Neural progenitor cell (in vitro differentiated cells): Measurements from ENCODE around the gene WRAP73. TPM values are rescaled to one million over a fixed set of nuclear protein-coding genes. Genes with fewer than 3 reads are reported as not detected.

Source experiments
- DNase-seq: peaks from one replicate; pipeline ENCODE4 v3.0.0-alpha.2; 2016; ENCODE audit warnings: low spot score
- H2AFZ ChIP-seq: fragments of 200-600 bp; sonication (generic); replicated peaks from 2 replicates; pipeline ENCODE4 v1.6.1; 2016; ENCODE audit warnings: antibody characterized with exemption
- H3F3A ChIP-seq: fragments of 200-600 bp; sonication (generic); 2 replicates; pipeline ENCODE4 v1.6.1; 2016; ENCODE audit warnings: antibody characterized with exemption, low read depth
- H3K27ac ChIP-seq: fragments of 200-600 bp; sonication (generic); 2 replicates; pipeline ENCODE4 v1.5.1; 2016; ENCODE audit warnings: mild to moderate bottlenecking
- H3K27me3 ChIP-seq: fragments of 200-600 bp; sonication (generic); 2 replicates; pipeline ENCODE4 v1.6.1; 2016; ENCODE audit warnings: mild to moderate bottlenecking, moderate library complexity
- H3K36me3 ChIP-seq: fragments of 200-600 bp; sonication (generic); 2 replicates; pipeline ENCODE4 v1.5.1; 2016
- H3K4me1 ChIP-seq: fragments of 200-600 bp; sonication (generic); 2 replicates; pipeline ENCODE4 v1.6.1; 2016; ENCODE audit warnings: mixed run types
- H3K4me2 ChIP-seq: fragments of 200-600 bp; sonication (generic); 2 replicates; pipeline ENCODE4 v1.6.1; 2016
- H3K4me3 ChIP-seq: fragments of 200-600 bp; sonication (generic); 2 replicates; pipeline ENCODE4 v1.5.1; 2016
- H3K79me2 ChIP-seq: fragments of 200-600 bp; sonication (generic); 2 replicates; pipeline ENCODE4 v1.6.1; 2016; ENCODE audit warnings: low read depth
- H3K9ac ChIP-seq: fragments of 200-600 bp; sonication (generic); 2 replicates; pipeline ENCODE4 v1.6.1; 2016
- H3K9me3 ChIP-seq: fragments of 200-600 bp; sonication (generic); 2 replicates; pipeline ENCODE4 v1.5.1; 2016; ENCODE audit warnings: low read depth
- H4K20me1 ChIP-seq: fragments of 200-600 bp; sonication (generic); 2 replicates; pipeline ENCODE4 v1.6.1; 2016; ENCODE audit warnings: low read depth
- H3K27ac Mint-ChIP-seq: 3 replicates; pipeline ENCODE4 v1.8.0; 2021; ENCODE audit warnings: mixed read lengths
- H3K27me3 Mint-ChIP-seq: 2 replicates; pipeline ENCODE4 v1.8.0; 2022; ENCODE audit warnings: low read depth, mild to moderate bottlenecking, inconsistent platforms, moderate library complexity, mixed read lengths; ENCODE audit not compliant: insufficient read depth
- H3K36me3 Mint-ChIP-seq: 3 replicates; pipeline ENCODE4 v1.8.0; 2021; ENCODE audit warnings: mixed read lengths
- H3K4me1 Mint-ChIP-seq: 3 replicates; pipeline ENCODE4 v1.8.0; 2021; ENCODE audit warnings: mixed read lengths
- H3K4me3 Mint-ChIP-seq: 3 replicates; pipeline ENCODE4 v1.8.0; 2021; ENCODE audit warnings: mild to moderate bottlenecking, moderate library complexity, mixed read lengths
- H3K9me3 Mint-ChIP-seq: 3 replicates; pipeline ENCODE4 v1.8.0; 2020; ENCODE audit warnings: mixed read lengths
- EZH2 ChIP-seq: fragments of 200-600 bp; sonication (generic); IDR thresholded peaks from 2 replicates; pipeline ENCODE4 v1.6.1; 2017; ENCODE audit warnings: antibody characterized with exemption, mild to moderate bottlenecking, moderate library complexity
- EZH2phosphoT487 ChIP-seq: fragments of 200-600 bp; sonication (generic); IDR thresholded peaks from 2 replicates; pipeline ENCODE4 v1.6.1; 2017; ENCODE audit warnings: antibody characterized with exemption
- total RNA-seq: library from RNA; depleted of rRNA; stranded (reverse); fragments of >200 nt; gene quantifications from 2 replicates; pipeline ENCODE4 v1.2.3, GENCODE V29; 2015; ENCODE audit warnings: low replicate concordance
- TF ChIP-seq, protein P1 (sequence below): fragments of 200-600 bp; sonication (generic); IDR thresholded peaks from 2 replicates; pipeline ENCODE4 v1.5.1; 2017; ENCODE audit warnings: antibody characterized with exemption, mild to moderate bottlenecking

WRAP73 gene
- total RNA-seq, 1 donor from 2014 or later, result 12.0 TPM

DNA sequence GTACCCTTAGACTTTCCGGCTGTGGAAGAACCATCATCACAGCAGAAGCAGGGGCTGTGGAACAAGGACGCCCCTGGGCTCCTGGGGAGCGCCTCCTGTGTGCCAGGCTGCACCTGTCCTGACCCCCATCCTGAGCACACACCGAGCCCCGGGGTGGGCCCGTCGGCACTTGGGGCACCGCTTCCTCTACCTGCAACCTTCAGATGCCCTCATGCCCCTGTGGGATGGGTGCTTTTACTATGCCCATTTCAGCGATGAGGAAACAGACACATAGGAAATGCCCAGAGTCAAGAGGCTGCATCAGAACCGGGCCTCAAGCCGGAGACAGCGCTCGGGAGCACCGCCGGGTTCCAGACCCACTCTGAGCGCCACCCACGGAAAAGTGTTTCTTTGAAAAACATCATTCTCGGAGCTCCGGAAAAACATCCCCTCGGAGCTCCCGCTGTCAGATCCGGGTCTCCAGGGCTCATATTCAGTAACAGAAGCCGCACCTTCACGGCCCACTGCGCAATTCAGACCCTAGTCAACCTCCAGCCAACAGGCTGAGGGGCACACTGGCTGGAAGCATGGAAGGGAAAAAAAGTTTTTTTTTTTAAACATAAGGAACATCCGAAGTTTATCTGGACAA lies 17.1 kb downstream of the WRAP73 start:
- Histone ChIP-seq H3K9ac (no peak overlapping the region), H3K36me3 (no peaks in the 10 kb centered on the region), H4K20me1 (no peaks in the 10 kb centered on the region), H3K9me3 (no peaks in the 10 kb centered on the region), H3K4me3 (no peak overlapping the region), H3K27me3 (no peaks in the 10 kb centered on the region), H3K4me2 (no peak overlapping the region), H2AFZ (no peak overlapping the region), H3F3A (peaks cover 18% of the 10 kb centered on the region), H3K79me2 (no peaks in the 10 kb centered on the region), H3K27ac (no peak overlapping the region), H3K4me1 (peaks cover 11% of the 10 kb centered on the region)
- Mint-ChIP-seq H3K27ac (no peak overlapping the region), H3K9me3 (no peaks in the 10 kb centered on the region), H3K36me3 (peaks cover 13% of the 10 kb centered on the region), H3K4me3 (no peak overlapping the region), H3K27me3 (no peaks in the 10 kb centered on the region), H3K4me1 (no peaks in the 10 kb centered on the region)
- TF ChIP-seq, protein P1, sequence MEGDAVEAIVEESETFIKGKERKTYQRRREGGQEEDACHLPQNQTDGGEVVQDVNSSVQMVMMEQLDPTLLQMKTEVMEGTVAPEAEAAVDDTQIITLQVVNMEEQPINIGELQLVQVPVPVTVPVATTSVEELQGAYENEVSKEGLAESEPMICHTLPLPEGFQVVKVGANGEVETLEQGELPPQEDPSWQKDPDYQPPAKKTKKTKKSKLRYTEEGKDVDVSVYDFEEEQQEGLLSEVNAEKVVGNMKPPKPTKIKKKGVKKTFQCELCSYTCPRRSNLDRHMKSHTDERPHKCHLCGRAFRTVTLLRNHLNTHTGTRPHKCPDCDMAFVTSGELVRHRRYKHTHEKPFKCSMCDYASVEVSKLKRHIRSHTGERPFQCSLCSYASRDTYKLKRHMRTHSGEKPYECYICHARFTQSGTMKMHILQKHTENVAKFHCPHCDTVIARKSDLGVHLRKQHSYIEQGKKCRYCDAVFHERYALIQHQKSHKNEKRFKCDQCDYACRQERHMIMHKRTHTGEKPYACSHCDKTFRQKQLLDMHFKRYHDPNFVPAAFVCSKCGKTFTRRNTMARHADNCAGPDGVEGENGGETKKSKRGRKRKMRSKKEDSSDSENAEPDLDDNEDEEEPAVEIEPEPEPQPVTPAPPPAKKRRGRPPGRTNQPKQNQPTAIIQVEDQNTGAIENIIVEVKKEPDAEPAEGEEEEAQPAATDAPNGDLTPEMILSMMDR, result no peak
- TF ChIP-seq EZH2phosphoT487 (no peak), EZH2 (no peak)
- DNase-seq, result no peak

- H3K36me3 ChIP-seq, result no peaks in the 10 kb centered on the region
- Mint-ChIP-seq H3K27me3 (no peaks in the 10 kb centered on the region), H3K4me3 (no peak overlapping the region), H3K4me1 (no peaks in the 10 kb centered on the region), H3K9me3 (no peaks in the 10 kb centered on the region), H3K27ac (no peak overlapping the region), H3K36me3 (peaks cover 13% of the 10 kb centered on the region)
- no peaks in the 10 kb centered on the region for H3K79me2 ChIP-seq
- no peaks in the 10 kb centered on the region for H4K20me1 ChIP-seq
- H3K27ac ChIP-seq, result no peak overlapping the region
- peaks cover 11% of the 10 kb centered on the region for H3K4me1 ChIP-seq
- H3K27me3 ChIP-seq, result no peaks in the 10 kb centered on the region
- H2AFZ ChIP-seq, result no peak overlapping the region
- H3K4me3 ChIP-seq, result no peak overlapping the region
- H3K4me2 ChIP-seq, result peak overlapping the region; percentile 61
- H3K9me3 ChIP-seq, result no peaks in the 10 kb centered on the region
- TF ChIP-seq EZH2, result no peak
- no peak for TF ChIP-seq EZH2phosphoT487
- TF ChIP-seq, protein P1, result no peak
- H3F3A ChIP-seq, result peaks cover 18% of the 10 kb centered on the region
- peak overlapping the region; percentile 30 for H3K9ac ChIP-seq
- DNase-seq, result no peak
These were observed 17.6 kb downstream of the WRAP73 start for GRCh38 chr1:3632298-3632697.

DNA sequence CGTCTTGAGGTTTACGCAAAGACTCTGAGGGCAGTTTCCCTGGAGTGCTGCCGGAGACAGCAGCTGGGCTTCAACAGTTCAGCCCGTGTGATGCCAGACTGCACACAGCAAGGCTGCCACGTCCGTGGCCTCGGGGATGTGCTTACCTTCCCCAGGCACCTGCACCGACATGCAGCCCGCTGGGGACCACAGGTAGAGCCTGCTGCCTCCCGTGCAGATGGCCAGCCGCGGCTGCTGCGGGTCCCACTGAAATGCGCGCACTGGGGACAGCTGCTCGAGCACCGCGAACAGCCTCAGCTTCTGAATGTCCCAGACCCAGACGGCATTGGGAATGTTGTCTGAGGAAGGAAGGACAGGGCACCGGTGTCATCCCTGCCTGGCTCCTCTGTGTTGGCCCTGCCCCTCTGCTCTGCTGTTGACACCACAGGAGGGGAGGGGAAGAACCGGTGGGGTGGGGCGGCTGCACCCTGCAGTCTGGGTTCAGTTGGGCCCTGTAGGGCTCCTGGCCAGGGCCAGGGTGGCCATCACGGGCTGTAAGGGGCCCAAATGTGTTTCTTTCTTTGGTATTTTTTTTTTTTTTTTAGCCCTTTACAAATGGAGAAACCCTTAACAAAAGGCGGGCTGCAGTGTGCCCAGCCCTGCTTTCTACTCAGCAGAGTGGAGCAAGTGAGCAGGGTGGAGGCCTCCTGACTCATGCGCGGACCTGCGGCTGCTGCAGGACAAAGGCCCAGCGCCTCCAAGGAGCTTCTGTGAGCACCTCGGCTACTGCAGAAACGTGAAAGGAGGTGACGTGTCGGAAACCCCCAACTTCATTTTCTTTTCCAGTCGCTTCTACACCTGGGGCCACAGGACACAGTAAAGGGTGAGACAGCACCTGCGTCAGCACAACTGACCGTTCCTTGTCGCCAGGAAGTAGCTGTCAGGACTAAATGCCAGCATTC lies 18.3 kb downstream of the WRAP73 start:
- no peaks in the 10 kb centered on the region for H3K4me1 Mint-ChIP-seq
- H3K9me3 Mint-ChIP-seq, result no peaks in the 10 kb centered on the region
- no peak overlapping the region for H3K27ac Mint-ChIP-seq
- no peaks in the 10 kb centered on the region for H3K36me3 ChIP-seq
- H3F3A ChIP-seq, result peaks cover 18% of the 10 kb centered on the region
- H2AFZ ChIP-seq, result no peak overlapping the region
- peaks cover 8% of the 10 kb centered on the region for H3K36me3 Mint-ChIP-seq
- H3K79me2 ChIP-seq, result no peaks in the 10 kb centered on the region
- H3K4me3 Mint-ChIP-seq, result no peak overlapping the region
- H3K4me2 ChIP-seq, result peak overlapping the region; percentile 61
- TF ChIP-seq EZH2, result no peak
- peak overlapping the region; percentile 30 for H3K9ac ChIP-seq
- peaks cover 11% of the 10 kb centered on the region for H3K4me1 ChIP-seq
- no peaks in the 10 kb centered on the region for H4K20me1 ChIP-seq
- no peaks in the 10 kb centered on the region for H3K27me3 ChIP-seq
- no peaks in the 10 kb centered on the region for H3K9me3 ChIP-seq
- H3K27me3 Mint-ChIP-seq, result no peaks in the 10 kb centered on the region
- DNase-seq, result peak; percentile 73
- H3K27ac ChIP-seq, result peak overlapping the region; percentile 1
- H3K4me3 ChIP-seq, result no peak overlapping the region
